Activated naive CD4-positive, alpha-beta T cell treated with Interleukin-2 at 50 U/mL for 16 hours (primary cell): ENCODE results near the gene ZNF620.
"Not testable (repeated sequence)": the region's sequence is repeated elsewhere in the genome, so short reads cannot be mapped to it uniquely, and the experiment has no call there.

Experiments used
- DNase-seq: peaks from one replicate; pipeline ENCODE4 v3.0.0-alpha.2; 2020

Gene ZNF620

GRCh38 chr3:40505599-40506462 lies at the start of gene ZNF620:
Gene ZNF620 (plus strand): TSS chr3:40506039. CDS start chr3:40506353, 314 bp downstream.
- peak; percentile 42 for DNase-seq

- no peak for DNase-seq
Measured at GRCh38 chr3:40456279-40456939, 49.4 kb upstream of the ZNF620 start.

- peak; percentile 97 for DNase-seq
Measured at GRCh38 chr3:40456940-40457823, 48.7 kb upstream of the ZNF620 start, which contains the start of gene RPL14. Gene RPL14 (plus strand): TSS chr3:40457339. CDS start chr3:40457472, 133 bp downstream.

- DNase-seq = no peak
Measured at GRCh38 chr3:40458473-40458872, 47.4 kb upstream of the ZNF620 start.

GRCh38 chr3:40460481-40460880 lies 45.4 kb upstream of the ZNF620 start:
- not testable (repeated sequence) for DNase-seq

GRCh38 chr3:40461161-40461560 lies 44.7 kb upstream of the ZNF620 start:
- DNase-seq = no peak

GRCh38 chr3:40462838-40463237 lies 43.0 kb upstream of the ZNF620 start:
- DNase-seq = not testable (repeated sequence)

- DNase-seq = no peak
Measured at GRCh38 chr3:40463579-40463978, 42.3 kb upstream of the ZNF620 start.

- DNase-seq = no peak
Measured at GRCh38 chr3:40464339-40465110, 41.3 kb upstream of the ZNF620 start.

GRCh38 chr3:40465111-40465407 lies 40.8 kb upstream of the ZNF620 start:
- no peak for DNase-seq

GRCh38 chr3:40465456-40465855 lies 40.4 kb upstream of the ZNF620 start:
- DNase-seq = no peak

- DNase-seq = no peak
Measured at GRCh38 chr3:40468018-40468417, 37.8 kb upstream of the ZNF620 start.

- no peak for DNase-seq
Measured at GRCh38 chr3:40470701-40471100, 35.1 kb upstream of the ZNF620 start.

- peak; percentile 52 for DNase-seq
Measured at GRCh38 chr3:40476478-40477470, 29.1 kb upstream of the ZNF620 start, which contains the start of gene ZNF619. Gene ZNF619 (plus strand): TSS chr3:40477122. CDS start chr3:40477980, 858 bp downstream.

GRCh38 chr3:40477666-40478065 lies 28.2 kb upstream of the ZNF620 start:
- DNase-seq = no peak

- no peak for DNase-seq
Measured at GRCh38 chr3:40487172-40487571, 18.7 kb upstream of the ZNF620 start.

- DNase-seq = no peak
Measured at GRCh38 chr3:40490916-40491315, 14.9 kb upstream of the ZNF620 start.

- DNase-seq = no peak
Measured at GRCh38 chr3:40494698-40495097, 11.1 kb upstream of the ZNF620 start.

GRCh38 chr3:40497288-40497687 lies 8.6 kb upstream of the ZNF620 start:
- no peak for DNase-seq

- DNase-seq = no peak
Measured at GRCh38 chr3:40499952-40500351, 5.9 kb upstream of the ZNF620 start.

GRCh38 chr3:40502034-40502433 lies 3.8 kb upstream of the ZNF620 start:
- no peak for DNase-seq
